ENCODE measurements around the gene SDS. TPM values are rescaled to one million over a fixed set of nuclear protein-coding genes. Genes with fewer than 3 reads are reported as not detected.

SDS gene
- total RNA-seq, 1 experiment from 2014 or later, result 0.26 TPM

- no TSS peak for BruUV-seq (replicated peaks)
- Mint-ChIP-seq H3K4me3 (ENCODE audit: low read depth, unreplicated experiment) (no peak overlapping the region), H3K36me3 (ENCODE audit: insufficient read depth, unreplicated experiment) (no peaks in the 10 kb centered on the region), H3K27me3 (ENCODE audit: unreplicated experiment) (peaks cover 45% of the 10 kb centered on the region), H3K4me1 (ENCODE audit: low read depth, unreplicated experiment) (no peaks in the 10 kb centered on the region), H3K27ac (ENCODE audit: unreplicated experiment) (no peak overlapping the region), H3K9me3 (ENCODE audit: low read depth, unreplicated experiment) (no peaks in the 10 kb centered on the region)
- CTCF ChIA-PET, result interaction anchor here (0.7 kb wide), 1 partner anchor 75 kb away, joined by 3 read pairs; no protein-coding TSS in a partner anchor
- no peak for TF ChIP-seq CTCF (IDR thresholded peaks at IDR 0.05; ENCODE audit: unreplicated experiment)
- intact Hi-C loops (cut with micrococcal nuclease; ENCODE audit: unreplicated experiment), result no loop called here
- no peak for DNase-seq
These were observed 55.8 kb downstream of the SDS start for GRCh38 chr12:113347892-113348291.

- Mint-ChIP-seq H3K4me3 (ENCODE audit: low read depth, unreplicated experiment) (no peak overlapping the region), H3K27ac (ENCODE audit: unreplicated experiment) (no peak overlapping the region), H3K27me3 (ENCODE audit: unreplicated experiment) (peaks cover 37% of the 10 kb centered on the region), H3K4me1 (ENCODE audit: low read depth, unreplicated experiment) (no peaks in the 10 kb centered on the region), H3K36me3 (ENCODE audit: insufficient read depth, unreplicated experiment) (no peaks in the 10 kb centered on the region), H3K9me3 (ENCODE audit: low read depth, unreplicated experiment) (no peaks in the 10 kb centered on the region)
- intact Hi-C loops (cut with micrococcal nuclease; ENCODE audit: unreplicated experiment), result no loop called here
- no TSS peak for BruUV-seq (replicated peaks)
- DNase-seq, result no peak
- CTCF ChIA-PET, result no interaction called here
- no peak for TF ChIP-seq CTCF (IDR thresholded peaks at IDR 0.05; ENCODE audit: unreplicated experiment)
These were observed 56.6 kb downstream of the SDS start for GRCh38 chr12:113347107-113347506.

GRCh38 chr12:113346353-113346752, 57.3 kb downstream of the SDS start:
- intact Hi-C loops (cut with micrococcal nuclease; ENCODE audit: unreplicated experiment), result no loop called here
- Mint-ChIP-seq H3K27me3 (ENCODE audit: unreplicated experiment) (peaks cover 30% of the 10 kb centered on the region), H3K9me3 (ENCODE audit: low read depth, unreplicated experiment) (no peaks in the 10 kb centered on the region), H3K27ac (ENCODE audit: unreplicated experiment) (no peak overlapping the region), H3K36me3 (ENCODE audit: insufficient read depth, unreplicated experiment) (no peaks in the 10 kb centered on the region), H3K4me3 (ENCODE audit: low read depth, unreplicated experiment) (no peak overlapping the region), H3K4me1 (ENCODE audit: low read depth, unreplicated experiment) (no peaks in the 10 kb centered on the region)
- BruUV-seq (replicated peaks), result no TSS peak
- TF ChIP-seq CTCF (IDR thresholded peaks at IDR 0.05; ENCODE audit: unreplicated experiment), result no peak
- no peak for DNase-seq
- CTCF ChIA-PET, result interaction anchor here (0.7 kb wide), 1 partner anchor 378 kb away, joined by 3 read pairs; no protein-coding TSS in a partner anchor

- H3K27me3 Mint-ChIP-seq (ENCODE audit: unreplicated experiment), result peaks cover 19% of the 10 kb centered on the region
- no peak for DNase-seq
- H3K4me1 Mint-ChIP-seq (ENCODE audit: low read depth, unreplicated experiment), result no peaks in the 10 kb centered on the region
- TF ChIP-seq CTCF (IDR thresholded peaks at IDR 0.05; ENCODE audit: unreplicated experiment), result no peak
- CTCF ChIA-PET, result no interaction called here
- no TSS peak for BruUV-seq (replicated peaks)
- H3K27ac Mint-ChIP-seq (ENCODE audit: unreplicated experiment), result no peak overlapping the region
- intact Hi-C loops (cut with micrococcal nuclease; ENCODE audit: unreplicated experiment), result no loop called here
- no peak overlapping the region for H3K4me3 Mint-ChIP-seq (ENCODE audit: low read depth, unreplicated experiment)
- no peaks in the 10 kb centered on the region for H3K9me3 Mint-ChIP-seq (ENCODE audit: low read depth, unreplicated experiment)
- no peaks in the 10 kb centered on the region for H3K36me3 Mint-ChIP-seq (ENCODE audit: insufficient read depth, unreplicated experiment)
These were observed 58.4 kb downstream of the SDS start for GRCh38 chr12:113345318-113345717.

Other genes starting within 250 kb of the SDS start
- gene DDX54, start 218.4 kb downstream of the SDS start, total RNA-seq (2022), result 104 and 112 TPM in 2 replicates
- 27.4 and 28.4 TPM in 2 replicates for gene RITA1, start 218.2 kb downstream of the SDS start, total RNA-seq (2022)
- 83.0 and 91.1 TPM in 2 replicates for gene TPCN1, start 182.4 kb downstream of the SDS start, total RNA-seq (2022)
- 22.8 and 23.8 TPM in 2 replicates for gene SLC8B1, start 68.8 kb downstream of the SDS start, total RNA-seq (2022)
- gene PLBD2, start 45.3 kb downstream of the SDS start, total RNA-seq (2022), result 31.5 and 36.4 TPM in 2 replicates
- 19.9 and 25.5 TPM in 2 replicates for gene SDSL, start 18.5 kb upstream of the SDS start, total RNA-seq (2022)
- gene LHX5, start 68.0 kb upstream of the SDS start, total RNA-seq (2022), result not detected in 2 replicates

All from Calu3 (cell line).